EL (cell line): ENCODE results near the gene MRPL58.
A peak's percentile ranks its signal among the peaks of the same experiment; 100 is the strongest.
"Not testable (repeated sequence)": the region's sequence is repeated elsewhere in the genome, so short reads cannot be mapped to it uniquely, and the experiment has no call there.

Experiments used
- DNase-seq: peaks from one replicate; pipeline ENCODE4 v3.0.0-alpha.2; 2016

MRPL58 gene

DNA sequence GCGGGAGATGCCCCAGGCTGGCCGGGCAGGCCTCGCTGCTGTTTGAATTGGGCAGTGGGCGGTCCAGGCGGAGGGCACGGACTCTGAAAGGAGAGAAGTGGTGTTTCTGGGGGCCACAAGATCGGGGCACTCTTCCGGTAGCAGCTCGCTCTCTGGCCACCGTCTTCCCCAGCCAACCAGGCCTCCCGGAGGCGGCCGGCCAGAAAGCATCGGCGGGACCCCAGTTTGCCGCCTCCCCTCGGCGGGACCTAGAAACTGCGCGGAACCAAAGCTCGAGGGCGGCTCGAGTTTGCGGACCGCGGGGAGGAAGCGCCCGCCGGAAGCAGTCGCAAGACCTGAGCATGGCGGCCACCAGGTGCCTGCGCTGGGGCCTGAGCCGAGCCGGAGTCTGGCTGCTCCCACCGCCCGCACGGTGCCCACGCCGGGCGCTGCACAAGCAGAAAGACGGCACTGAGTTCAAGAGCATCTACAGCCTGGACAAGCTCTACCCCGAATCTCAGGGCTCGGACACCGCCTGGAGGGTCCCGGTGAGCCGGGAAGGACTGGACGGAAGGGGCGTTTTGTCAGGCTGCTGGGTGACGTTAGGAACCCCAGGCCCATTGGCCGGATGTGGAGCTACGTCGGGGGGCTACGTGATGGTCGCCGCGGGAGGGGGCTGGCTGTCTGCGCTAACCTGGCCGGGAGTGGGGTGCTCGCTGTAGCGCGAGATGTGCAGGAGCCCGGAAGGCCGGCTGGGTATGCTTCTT, at the start of gene MRPL58:
TSS of gene MRPL58 (plus strand) at position 325 of the 746 bp plus-strand sequence. CDS start at position 342, 17 bp downstream.
- peak; percentile 92 for DNase-seq

DNA sequence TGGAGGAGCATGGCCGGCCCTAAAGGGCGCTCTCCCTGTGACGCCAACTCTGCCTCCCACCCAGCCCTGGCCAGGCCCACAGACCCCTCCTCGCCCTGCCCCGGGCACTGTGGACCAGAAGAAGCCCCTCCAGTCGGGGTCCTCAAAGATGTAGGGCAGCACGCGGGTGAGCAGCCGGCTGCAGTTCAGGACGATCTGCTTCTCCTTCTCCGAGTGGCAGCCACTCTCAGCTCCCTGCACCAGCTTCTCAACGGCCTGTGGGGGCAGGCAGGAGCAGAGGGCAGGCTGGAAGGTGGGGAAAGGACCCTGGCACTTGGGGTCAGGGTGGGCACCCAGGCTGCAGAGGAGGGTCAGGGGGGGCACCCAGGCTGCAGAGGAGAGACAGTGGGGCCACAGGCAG, 48.8 kb upstream of the MRPL58 start:
- DNase-seq = no peak

DNA sequence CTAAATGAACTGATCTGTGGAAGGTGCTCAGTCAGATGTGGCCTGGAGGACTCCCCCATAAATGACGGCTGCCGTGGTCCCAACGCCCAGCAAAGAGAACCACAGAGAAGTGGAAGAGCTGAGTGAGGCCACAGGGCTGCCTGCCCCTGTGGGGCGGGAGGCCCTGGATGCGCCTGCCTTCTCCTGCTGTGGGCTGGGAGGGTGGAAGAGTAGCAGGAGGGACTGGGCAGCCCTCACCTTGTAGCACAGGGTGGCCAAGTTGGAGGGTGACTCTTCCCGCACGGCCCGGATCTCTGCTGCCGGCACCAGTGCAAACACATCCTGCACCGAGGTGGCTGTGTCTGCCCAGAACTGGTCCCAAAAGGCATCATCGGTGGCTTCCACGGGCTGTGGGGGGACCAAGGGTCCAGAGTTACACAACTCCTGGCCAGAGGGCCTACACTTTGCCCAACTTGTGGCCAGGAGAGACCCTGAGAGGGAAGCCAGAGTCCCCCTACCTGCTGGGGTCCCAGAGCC, 48.2 kb upstream of the MRPL58 start:
- DNase-seq = no peak

DNA sequence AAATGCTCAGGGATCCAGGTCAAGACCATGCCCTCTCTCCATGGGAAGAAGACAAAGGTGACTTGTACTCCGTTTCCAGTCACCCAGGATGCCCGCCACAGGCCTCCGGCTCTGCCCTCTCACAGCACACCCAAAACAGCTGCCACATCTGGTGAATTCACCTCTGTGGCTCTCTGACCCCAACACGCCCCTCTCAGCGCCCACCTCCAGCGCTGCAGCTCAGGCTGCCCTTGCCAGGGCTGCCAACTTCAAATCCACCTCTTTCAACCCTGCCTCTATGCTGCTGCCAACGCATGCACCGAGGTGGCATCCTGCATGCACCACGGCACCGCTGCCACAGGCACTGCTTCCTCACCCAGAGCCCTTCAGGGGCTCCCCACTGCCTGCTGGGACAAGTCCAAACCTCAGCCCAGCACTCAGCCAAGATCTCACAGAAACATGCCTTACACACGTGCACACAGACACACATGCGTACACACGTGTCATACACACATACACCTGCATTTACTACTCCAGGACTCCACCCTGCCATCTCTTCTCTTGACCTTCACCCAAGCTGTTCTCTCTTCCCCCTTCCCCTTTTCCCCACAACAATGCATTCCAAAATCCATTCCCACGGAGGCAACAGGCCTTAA, 47.4 kb upstream of the MRPL58 start:
- DNase-seq = no peak

DNA sequence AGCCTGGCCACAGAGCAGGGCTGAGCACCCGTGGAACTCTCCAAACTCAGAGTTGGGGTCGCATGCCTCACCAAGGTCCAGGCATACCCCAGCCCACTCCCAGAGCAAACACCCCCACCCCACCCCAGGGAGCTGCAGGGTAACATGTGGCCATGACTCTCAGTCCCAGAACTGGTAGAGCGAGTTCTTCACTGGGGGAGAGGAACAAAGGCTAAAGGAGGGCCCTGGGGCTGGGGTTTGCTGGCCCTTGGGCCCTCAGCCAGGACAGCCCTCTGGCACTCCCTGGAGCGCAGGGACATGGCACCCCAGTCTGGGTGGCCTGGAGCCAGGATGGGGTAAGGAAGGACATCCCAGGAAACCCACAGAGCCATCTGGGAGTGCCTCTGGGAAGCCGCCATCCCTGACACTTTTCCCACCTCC, 44.1 kb upstream of the MRPL58 start:
- no peak for DNase-seq

DNA sequence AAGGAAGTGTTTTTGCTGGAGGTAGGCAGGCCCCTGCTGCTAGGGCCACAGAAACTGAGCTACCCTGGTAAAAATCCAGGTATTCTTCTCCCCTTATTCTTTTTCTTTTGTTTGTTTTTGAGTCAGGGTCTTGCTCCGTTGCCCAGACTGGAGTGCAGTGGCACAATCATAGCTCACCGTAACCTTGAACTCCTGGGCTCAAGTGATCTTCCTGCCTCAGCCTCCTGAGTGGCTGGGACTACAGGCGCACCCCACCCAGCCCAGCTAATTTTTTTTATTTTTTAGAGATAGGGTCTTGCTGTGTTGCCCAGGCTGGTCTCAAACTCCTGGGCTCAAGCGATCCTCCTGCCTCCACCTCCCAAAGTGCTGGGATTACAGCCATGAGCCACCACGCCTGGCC, 43.0 kb upstream of the MRPL58 start:
- DNase-seq = not testable (repeated sequence)

DNA sequence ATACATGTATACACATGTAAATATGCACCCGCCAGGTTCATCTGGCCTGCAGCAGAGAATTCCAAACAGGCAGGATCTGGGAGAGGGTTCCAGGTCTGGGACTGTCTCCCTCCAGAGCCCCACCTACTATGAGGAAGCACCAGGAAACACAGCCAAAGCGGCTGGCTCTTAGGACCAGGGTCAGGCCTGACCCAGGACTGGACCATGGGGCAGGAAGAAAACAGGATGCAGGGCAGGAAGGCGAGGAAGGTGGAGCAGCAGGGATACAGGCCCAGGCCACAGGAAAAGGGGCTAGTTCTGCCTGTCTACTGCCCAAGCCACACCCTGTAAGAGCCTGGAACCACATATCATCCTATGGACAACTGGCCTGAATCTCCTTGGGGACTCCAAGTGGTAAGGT, 42.1 kb upstream of the MRPL58 start:
- DNase-seq = no peak

DNA sequence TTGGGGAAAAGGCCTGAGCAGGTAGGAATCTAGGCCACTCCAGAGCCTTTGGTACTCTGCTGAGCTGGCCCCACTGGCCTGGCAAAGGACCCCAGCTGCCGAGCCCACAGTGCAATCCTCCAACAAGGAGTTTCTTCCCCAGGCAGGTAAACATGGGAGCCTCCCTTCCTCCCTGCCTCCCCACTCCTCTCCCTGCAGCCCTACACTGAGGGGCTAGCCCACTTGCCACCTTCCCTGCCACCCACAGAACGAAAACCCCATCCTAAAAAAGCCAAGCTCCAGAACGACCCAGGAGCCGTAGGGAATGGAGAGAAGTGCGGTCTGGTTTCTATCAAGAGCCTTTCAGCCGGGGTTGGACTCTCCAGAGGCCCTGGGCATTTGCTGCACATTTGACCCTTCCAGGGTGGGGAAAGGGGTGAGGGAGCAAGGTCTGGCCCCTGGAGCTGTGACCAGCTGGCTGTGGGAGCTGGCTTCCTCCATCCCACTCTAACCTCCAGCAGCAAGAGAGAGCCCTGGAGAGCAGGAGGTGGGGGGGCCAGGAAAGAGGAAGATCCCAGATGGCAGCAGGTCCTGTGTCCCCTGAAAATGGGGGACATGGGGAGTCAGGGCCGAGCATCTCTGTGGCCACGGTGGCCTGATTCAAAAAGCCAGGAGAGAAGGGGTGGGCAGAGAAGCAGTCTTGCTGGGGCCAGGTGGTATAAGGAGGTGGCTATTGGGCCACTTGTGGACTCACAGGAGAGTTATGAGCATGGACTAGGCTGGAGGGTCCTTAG, 41.2 kb upstream of the MRPL58 start:
- no peak for DNase-seq

DNA sequence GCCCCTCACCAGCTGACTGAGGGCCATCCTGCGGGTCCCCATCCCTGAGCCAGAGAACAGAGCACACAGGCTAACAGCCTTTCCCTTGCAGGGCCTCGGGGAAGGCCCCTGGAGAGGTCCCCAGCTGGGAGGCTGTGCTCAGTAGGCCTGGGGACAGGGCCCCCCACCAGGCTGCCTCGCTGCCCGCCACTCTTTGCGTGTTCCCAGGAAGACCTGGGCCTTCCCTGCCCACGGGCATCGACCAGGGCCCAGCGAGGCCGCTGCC, 40.7 kb upstream of the MRPL58 start:
- DNase-seq = no peak

DNA sequence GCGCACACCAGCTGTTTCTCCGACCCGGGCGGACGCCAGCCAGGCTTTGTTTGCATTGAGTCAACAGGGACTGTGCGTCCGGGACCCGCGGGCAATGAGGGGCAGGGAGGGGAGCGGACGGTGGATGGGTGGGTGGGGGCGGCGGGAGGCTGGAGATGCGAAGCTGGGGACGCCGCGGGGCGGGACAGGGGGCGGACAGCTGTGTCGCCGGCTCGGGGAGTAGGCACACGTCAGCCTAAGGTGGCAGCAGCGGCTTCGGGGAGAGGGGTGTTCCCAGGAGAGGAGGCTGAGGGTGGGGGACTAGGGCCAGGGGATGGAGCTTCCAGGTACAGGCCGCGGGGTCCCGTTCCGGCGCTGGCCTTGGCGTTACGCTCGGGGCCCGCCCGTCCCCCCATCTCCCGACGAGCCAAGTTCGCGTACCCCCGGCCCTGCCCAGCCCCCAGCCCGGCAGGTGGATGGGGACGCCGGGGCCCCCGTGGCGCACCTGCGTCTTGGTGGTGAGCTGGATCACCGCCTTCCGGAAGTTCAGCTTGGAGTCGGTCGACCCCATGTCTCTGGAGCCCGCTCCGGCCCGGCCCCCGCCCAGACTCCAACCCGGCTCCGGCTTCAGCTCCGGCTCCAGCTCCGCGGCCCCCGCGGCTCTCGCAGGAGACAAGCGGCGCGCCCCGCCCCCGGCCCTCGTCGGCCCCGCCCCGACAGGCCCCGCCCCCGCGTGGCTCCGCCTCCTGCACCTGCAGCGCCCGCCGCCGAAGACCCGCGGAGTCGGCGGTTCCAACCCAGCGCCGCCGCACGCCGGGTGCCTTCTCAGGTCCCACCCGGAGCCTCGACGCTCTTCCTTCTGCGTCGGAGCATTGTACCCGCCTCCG, 40.1 kb upstream of the MRPL58 start, which contains the start of gene HID1:
TSS of gene HID1 (minus strand) at position 653 of the 866 bp plus-strand sequence. CDS start at position 550, 103 bp downstream.
- DNase-seq = peak; percentile 48

DNA sequence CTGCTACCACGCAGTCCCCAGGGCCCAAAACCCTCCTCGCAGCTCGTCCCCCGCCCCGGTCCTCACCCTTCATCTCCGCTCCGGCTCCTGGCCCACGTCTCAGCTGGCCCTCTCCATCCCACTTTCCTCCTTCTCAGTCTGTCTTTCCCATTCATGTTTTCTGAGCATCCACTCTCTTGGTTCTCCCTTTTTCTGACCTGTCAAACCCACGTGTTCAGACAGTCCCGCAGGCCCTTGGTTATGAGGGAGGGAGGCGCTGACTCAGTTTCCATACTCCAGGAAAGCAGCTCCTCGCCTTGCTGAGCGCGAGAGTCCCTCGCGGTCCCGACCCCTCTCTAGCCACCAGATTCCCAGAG, 39.5 kb upstream of the MRPL58 start:
- no peak for DNase-seq

DNA sequence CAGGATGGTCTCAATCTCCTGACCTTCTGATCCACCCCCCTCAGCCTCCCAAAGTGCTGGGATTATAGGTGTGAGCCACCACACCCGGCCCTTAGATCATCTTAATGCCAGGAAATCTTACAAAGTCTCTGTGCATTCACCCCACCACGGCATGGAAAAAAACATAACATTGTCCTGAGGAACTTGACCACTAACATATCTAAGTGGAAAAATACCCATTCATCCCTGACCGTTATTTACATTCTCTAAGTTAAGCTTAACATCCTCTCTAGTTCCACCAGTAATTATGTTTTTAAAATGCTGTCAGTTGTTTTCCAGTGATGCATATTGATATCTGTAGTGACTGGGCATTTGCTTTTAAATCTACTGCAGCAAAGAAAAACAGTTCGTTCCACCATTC, 36.5 kb upstream of the MRPL58 start:
- DNase-seq = no peak

DNA sequence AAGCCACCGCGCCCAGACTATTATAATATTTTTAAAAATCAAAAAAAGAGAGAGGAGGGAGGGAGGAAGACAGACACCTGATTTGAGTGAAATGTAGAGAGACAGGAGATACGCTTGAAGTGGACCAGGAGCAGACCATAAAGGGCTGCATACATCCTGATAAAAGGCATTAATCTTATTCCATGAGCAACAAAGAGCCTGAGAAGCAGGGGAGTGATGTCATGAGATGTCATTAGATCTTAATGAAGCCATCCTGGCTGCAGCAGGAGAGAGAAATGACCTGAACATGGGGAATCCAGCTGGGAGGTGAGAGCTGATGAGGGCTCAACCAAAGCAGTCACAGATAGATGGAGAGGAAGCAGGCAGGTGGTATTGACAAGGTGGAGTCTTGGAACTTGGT, 34.7 kb upstream of the MRPL58 start:
- no peak for DNase-seq

DNA sequence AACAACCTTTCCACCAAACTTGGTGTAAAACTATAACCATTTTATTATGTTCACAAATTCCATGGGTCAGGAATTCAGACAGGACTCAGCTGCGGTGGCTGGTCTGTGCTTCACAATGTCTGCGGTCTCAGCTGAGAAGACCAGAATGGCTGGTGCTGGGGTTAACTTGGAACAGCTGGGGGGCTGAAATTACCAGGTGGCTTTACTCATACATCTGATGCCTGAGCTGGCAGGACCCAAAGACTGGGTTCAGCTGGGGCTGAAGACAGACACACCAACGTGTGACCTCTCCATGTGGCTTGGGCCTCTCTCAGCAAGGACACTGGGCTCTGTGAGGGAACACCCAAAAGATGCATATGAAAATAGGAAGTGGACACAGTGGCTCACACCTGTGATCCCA, 34.2 kb upstream of the MRPL58 start:
- no peak for DNase-seq

DNA sequence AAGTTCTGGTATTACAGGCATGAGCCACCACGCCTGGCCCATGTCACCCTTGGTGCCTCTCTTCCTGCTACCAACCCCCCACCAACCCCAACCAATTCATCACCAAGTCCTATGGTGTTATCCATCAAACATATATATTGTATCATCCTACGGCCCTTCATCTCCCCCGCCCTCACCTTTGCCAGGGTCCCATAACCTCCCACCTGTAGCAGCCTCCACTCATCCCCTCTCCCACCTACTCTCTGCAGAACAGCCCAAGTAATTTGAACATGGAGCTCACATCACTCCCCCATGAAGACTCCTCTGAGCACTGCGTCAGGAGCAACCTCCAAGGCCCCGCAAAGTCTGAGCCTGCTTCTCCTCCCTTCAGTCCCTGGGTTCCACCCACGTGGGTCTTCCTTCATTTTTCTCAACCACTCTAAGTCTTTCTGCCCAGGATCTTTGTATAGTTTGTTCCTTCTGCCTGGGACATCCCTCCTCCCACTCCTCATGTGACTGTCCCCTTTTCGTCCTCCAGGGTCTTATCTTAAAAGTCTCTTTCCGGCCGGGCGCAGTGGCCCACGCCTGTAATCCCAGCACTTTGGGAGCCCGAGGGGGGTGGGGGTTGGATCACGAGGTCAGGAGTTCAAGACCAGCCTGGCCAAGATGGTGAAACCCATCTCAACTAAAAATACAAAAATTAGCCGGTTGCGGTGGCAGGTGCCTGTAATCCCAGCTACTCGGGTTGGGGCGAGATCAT, 32.9 kb upstream of the MRPL58 start:
- no peak for DNase-seq

DNA sequence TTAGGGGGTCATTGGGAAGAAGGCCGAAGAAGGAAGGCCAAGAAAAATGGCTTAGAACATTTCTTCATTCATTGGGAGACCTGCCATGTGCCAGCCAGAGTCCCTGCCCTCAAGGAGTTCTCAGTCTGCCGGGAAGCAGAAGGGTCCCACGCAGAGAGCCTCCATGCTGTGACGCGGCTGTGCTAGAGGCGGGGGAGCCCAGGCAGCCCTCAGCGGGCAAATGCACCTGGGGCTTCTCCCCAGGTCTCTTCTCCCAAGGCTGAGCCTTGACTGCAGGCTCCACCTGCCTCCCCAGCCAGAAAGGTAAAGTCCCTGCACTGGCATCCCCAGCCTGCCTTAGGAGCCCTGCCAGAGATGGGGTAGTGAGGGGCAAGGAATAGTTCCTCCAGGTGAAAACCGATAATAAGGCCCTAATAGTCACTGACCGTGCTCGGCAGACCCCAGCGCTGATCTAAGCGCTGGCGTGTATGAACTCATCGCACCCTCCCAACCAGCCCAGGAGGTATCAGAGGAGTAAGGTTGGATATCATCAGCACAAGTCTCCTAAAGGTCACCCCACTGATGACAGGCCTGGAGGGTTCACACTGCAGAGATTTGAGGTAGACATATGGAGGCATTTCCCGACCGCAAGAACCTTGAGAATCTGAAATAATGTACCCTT, 31.0 kb upstream of the MRPL58 start:
- DNase-seq = no peak

DNA sequence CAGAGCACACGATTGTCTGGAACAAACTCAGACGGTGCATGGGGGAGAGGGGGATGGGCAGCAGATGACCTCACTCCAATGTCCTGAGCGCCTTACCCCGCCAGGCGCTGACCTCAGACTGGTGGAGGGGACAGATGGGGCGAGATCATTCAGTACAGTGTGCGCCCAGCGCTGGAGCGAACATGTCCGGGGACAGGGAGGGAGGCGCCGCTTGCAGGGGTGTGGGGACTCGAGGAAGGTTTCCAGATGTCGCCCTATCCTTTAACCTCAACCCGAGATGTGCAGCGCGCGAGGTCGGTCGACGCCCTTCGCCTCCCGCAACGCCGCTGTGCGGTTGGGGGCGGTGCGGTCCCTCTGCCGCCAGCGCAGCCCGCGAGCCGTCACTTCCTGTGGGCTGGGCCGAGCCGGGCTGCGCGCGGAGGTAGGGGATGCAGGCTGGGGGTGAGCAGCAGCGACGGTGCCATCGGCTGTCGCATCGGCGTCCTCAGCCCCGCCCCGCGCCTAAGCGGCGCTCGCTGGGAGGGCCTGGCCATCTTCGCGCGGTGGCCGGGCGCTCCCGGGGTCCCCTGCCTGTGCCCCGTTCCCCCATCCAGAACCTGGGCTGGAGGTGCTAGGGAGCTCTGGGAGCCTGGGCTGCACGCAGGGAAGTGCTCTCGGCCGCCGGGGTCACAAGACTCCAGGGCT, 30.3 kb upstream of the MRPL58 start:
- peak; percentile 69 for DNase-seq

DNA sequence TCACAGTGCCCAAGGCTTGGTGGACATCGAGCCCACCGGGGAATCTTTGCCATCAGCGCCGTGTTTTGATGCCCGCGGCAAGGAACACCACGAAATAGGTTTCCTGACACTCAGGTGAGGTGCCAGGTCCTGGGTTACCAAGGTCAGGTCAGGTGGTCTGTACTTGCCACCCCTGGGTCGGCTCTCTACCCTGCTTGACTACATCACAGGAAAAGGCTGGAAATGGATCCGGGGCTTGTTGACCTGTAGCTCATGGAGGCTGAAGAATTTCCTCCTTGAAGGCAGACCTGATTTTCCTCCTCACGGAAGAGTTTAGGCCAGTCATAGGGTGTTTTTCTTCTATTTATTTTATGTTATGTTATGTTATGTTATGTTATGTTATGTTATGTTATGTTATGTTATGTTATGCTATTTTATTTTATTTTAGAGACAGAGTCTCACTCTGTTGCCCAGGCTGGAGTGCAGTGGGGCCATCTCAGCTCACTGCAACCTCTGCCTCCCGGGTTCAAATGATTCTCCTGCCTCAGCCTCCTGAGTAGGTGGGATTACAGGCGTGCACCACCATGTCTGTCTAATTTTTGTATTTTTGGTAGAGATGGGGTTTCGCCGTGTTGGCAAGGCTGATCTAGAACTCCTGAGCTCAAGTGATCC, 29.7 kb upstream of the MRPL58 start:
- not testable (repeated sequence) for DNase-seq

DNA sequence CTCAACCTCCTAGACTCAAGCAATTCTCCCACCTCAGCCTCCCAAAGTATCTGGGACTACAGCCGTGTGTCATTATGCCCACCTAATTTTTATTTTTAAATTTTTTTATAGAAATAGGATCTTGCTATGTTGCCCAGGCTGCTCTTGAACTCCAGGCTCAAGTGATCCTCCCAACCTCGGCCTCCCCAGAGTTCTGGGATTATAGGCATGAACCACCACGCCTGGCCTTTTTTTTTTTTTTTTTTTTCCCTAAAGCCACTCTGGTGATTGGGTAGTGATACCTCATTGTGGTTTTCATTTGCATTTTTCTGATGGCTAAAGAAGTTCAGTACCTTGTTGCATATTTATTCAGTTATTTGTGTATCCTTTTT, 26.3 kb upstream of the MRPL58 start:
- no peak for DNase-seq

DNA sequence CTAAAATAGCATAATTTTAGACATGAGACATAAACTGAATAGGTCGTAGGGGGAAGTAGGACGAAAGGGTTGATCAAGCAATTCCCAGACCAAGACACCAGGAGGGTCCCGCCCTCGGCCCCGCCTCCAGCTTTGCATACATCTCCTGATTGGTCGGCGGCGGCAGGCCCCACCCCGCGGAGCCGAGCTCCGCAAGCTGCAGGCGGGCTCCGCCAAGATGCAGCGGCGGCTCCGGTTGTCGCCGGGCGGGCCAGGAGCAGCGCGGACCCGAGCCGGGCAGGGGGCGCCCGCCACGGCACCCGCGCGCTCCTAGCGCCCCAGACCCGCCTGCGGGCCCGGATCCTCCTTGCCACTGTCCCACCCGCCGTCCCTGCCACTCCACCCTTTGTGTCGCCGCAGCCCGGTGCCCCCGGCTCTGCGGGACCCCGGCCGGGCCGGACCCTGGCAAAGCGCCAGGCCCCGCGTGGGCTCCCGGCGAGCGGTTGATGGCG, 25.0 kb upstream of the MRPL58 start, which contains the start of gene CDR2L:
TSS of gene CDR2L (plus strand) at position 215 of the 491 bp plus-strand sequence. CDS start 412 bp downstream, outside the sequence.
- peak; percentile 92 for DNase-seq
